Stimulated activated CD4-positive, alpha-beta T cell treated with anti-CD3 and anti-CD28 coated beads, Interleukin-12 subunit alpha, Interleukin-12 subunit beta, amount 100 ng/mL, for 4 hours (primary cell): Measurements from ENCODE around the gene SETDB2.

Experiments used
- DNase-seq: peaks from one replicate; pipeline ENCODE4 v3.0.0-alpha.2; 2020

SETDB2 gene

DNA sequence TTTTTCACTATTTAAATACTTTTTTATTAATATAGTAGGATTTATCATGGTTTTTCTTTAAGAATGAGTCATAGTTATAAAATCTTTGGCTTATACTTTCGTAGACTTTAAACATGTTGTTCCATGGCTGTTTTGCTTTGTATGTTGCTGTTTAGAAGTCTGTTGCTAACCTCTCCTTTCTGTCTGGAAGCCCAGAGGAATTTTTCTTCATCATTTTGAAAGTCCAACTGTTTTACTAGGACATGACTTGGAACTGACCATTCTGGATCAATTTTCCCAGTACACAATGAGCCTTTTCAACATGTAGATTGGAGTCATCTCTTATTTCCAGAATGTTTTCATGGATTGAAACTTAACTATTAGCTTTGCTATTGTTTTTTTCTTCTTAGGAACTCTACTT is 8.1 kb upstream of the SETDB2 start:
- DNase-seq: no peak

GRCh38 chr13:49436890-49437289 is 7.2 kb upstream of the SETDB2 start:
- DNase-seq: no peak

- no peak for DNase-seq
These were observed 6.4 kb upstream of the SETDB2 start for GRCh38 chr13:49437705-49438104.

DNA sequence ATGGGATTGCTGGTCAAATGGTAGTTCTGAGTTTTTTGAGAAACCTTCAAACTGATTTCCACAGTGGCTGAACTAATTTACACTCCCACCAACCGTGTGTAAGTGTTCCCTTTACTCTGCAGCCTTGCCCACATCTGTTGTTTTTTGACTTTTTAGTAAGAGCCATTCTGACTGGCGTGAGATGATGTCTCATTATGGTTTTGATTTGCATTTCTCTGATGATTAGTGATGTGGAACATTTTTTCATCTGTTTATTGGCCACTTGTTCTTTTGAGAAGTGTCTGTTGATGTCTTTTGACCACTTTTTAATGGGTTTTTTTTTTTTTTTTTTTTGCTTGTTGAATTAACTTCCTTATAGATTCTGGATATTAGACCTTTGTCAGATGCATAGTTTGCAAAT is 4.5 kb upstream of the SETDB2 start:
- DNase-seq: no peak

DNA sequence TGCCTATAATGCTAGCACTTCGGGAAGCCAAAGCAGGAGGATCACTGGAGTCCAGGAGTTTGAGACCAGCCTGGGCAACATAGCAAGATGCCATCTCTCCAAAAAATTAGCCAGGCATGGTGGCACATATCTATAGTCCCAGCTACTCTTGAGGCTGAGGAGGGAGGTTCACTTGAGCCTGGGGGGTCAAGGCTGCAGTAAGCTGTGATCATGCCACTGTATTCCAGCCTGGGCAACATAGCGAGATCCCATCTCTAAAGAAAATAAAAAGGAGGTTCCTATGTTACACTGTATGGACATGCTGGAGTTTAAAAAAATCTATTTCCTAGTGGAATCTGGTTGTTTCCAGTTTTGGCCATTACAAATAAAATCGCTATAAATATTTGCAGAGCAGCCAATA is 2.8 kb upstream of the SETDB2 start:
- DNase-seq: no peak

GRCh38 chr13:49441846-49442245 is 2.2 kb upstream of the SETDB2 start:
- no peak for DNase-seq

DNA sequence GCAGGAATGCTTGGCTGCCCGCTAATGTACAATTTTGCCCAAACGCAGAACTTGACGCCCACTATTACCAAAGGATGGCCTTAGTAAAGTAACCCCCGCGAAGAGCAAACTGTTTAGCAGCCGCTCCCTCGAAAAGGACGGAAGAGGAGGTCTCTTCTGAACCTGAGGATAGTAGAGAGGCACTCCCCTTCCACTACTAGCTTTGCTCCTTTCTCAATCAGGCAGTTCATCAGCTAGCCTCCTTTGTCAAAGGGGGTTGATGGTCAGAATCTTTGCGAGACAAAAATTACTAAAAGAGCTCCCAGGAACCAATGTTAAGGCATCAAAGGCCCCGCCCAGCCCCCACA is 744 bp upstream of the SETDB2 start:
- no peak for DNase-seq

- no peak for DNase-seq
These were observed 686 bp downstream of the SETDB2 start for GRCh38 chr13:49444524-49445395.

- no peak for DNase-seq
These were observed 2.4 kb downstream of the SETDB2 start for GRCh38 chr13:49446473-49446872.

GRCh38 chr13:49448753-49449152 is 4.7 kb downstream of the SETDB2 start:
- no peak for DNase-seq

DNA sequence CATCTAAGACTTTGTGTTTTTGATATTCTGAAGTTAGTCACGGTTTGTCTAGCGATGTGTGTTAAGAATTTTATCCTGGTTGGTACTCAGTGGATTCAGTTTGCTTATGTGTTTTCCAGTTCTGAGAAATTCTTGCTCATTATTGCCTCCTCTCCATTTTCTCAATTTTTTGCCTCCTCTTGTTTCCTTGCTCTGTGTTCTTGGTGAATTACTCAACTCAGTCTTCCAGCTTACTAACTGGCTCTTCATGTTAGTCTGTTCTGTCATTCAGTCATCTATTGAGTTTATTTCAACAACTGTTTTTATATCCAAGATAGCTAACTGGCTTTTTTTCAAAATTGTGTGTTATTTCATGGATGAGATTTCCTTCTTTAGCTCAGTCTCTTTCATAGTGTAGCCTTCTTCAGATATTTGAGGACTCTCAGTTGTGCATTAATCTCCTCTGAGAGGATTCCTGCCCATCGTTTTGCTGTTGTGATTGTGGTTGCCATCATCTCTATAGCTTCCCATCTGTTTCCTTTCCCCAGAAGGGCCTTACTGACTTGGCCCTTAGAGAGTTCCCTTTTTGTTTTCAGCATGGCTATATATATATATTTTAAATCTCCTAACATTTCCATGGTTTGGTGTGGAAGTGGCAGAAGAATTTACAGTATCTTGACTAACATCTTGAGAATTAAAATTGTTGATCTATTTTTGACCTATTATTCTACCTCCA is 6.2 kb downstream of the SETDB2 start:
- DNase-seq: no peak

- DNase-seq: no peak
These were observed 8.8 kb downstream of the SETDB2 start for GRCh38 chr13:49452725-49453457.

DNA sequence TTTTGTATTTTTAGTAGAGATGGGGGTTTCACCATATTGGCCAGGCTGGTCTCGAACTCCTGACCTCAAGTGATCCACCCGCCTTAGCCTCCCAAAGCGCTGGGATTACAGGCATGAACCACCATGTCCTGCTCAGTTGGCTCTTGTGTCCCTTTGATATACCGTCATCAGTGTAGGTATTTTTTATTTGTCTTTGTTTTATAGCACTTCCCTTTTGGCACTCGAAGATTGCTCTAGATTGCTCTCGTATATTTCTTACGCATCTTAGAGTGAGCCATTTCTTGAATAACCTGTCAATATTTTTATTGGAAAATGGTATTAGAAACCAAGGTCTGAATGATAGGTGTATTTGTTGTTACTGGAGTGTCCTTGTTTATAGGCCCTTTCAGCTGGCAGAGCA is 9.4 kb downstream of the SETDB2 start:
- DNase-seq: no peak

DNA sequence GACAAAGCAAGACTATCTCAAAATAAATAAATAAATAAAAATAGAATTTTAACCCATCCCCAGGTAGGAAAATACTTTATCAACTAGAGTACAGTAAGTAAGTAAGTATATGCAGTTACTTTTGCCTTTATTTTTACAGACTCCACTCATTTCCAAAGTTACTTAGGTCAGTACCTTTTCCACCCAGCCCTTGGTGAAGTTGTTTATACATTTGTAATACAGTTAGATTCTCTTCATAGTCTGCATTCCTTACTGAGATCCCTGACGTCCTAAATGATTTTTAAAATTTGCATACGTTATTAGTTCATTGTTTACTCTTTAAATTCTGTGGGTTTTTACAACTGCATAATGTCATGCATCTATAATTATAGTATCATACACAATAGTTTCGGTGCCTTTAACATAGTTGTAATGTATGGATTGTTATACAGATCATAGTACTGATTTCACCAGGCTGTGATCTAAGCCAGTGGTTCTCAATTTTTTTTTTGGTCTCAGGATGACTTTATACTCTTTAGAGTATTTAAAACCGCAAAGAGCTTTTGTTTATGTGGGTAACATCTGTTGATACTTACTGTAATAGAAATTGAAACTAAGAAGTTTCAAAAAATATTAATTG is 10.4 kb downstream of the SETDB2 start:
- DNase-seq: no peak

DNA sequence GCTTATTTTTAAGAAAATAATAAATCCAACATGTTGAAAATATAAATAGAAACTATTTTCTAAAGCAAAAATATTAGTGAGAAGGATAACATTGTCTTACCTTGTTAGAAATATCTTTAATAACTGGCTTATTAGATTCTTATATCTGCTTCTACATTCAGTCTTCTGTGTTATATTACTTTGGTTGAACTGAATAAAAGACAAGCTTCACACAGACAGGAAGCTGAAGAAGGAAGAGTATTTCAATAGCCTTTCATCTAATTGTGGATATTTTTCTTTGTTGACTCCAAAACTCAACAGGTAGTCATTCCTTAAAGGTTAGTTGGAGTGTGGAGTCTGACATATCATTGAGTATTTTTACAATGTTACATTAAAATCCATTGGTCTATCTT is 10.9 kb downstream of the SETDB2 start:
- no peak for DNase-seq

GRCh38 chr13:49456156-49456555 is 12.1 kb downstream of the SETDB2 start:
- DNase-seq: no peak

GRCh38 chr13:49457221-49457620 is 13.1 kb downstream of the SETDB2 start:
- no peak for DNase-seq

DNA sequence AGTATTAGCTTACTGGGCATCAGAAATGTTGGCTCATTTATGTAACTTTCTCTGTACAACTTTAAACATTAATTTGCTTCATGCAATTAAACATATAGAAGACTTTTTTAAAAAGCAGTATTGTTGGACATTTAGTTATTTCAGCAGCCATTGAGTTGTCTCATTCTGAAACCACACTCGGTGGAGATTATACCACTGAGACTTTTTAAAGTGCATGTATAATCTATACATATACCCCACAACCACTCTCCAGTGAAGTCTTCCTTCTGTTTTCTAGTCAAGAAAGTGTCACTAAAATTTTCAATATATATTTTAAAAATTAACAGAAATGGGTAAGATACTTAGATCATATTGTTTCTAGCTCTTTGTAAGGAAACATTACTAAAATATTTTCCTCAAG is 15.5 kb downstream of the SETDB2 start:
- no peak for DNase-seq

DNA sequence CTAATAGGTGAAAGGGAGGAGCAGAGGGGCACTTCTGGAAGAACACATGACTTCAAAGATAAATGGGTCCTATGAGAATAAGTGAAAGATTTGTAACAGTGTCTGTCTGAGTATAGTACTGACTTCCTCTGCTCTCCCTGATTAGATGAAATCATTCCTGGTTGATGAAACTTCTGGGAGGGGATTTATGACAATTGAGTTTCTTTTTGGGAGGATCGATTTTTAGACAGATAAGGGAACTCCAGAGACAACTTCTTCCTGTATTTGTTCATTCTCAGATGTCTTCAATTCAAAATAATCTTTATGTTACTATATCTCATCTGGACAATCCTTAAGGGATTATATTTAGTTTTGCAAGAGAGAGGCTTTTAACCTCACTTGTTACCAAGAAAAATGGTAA is 20.0 kb downstream of the SETDB2 start:
- no peak for DNase-seq

DNA sequence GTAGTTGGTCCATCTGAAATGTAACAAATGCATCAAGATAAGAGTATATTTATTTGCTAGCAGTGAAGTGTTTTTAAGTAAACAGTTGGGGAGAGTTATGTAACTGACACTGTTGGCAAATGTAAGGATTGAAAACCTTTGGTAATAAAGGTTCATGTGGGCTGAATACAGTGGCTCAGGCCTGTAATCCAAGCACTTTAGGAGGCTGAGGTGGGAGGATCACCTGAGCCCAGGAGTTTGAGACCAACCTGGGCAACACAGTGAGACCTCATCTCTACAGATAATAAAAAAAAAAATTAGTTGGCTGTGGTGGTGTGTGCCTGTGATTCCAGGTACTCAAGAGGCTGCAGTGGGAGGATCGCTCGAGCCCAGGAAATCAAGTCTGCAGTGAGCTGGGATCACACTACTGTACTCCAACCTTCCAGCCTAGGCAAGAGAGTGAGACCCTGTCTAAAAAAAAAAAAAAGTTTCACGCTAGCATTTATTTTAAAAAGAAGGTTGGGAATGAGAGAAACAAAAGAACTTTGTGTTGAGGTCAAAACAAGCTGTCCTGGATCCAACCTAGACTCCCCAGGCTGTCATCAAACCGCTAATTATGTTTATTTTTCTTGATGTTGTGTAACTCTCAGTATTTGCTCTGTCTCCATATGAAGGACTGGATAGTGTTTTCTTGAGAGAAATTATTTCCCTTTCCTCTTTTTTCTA is 20.7 kb downstream of the SETDB2 start:
- DNase-seq: no peak

- DNase-seq: no peak
These were observed 22.3 kb downstream of the SETDB2 start for GRCh38 chr13:49466292-49466838.

DNA sequence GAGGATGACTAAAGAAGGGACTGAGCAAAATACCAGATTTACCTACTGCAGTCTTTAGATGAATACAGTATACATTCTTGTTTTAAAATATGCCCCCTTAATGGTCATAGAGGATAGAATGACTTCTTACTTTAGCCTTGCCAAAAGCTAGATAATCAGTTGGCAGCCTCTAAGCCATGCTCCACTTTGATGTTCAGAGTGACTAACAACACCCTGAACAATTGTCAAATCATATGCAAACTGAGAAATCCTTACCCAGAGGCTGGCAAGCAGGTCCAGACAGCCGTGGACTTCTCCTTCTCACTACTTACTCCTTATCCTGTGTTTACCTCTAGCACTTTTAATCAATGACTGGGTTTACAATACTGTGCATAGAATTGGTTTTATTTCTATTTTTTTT is 28.1 kb downstream of the SETDB2 start:
- no peak for DNase-seq
